HEK293 (cell line): ENCODE results near the gene IL15.
"Not testable (repeated sequence)": the region's sequence is repeated elsewhere in the genome, so short reads cannot be mapped to it uniquely, and the experiment has no call there.

Experiments used
- CTCF ChIA-PET: fragments of 350-600 bp; formaldehyde crosslinking; extraction: SDS; loops from one replicate; lab custom pipeline; 2021; ENCODE audit warnings: antibody characterized with exemption; lab: Yijun Ruan, JAX
- POLR2A ChIA-PET: fragments of 300-600 bp; formaldehyde crosslinking; extraction: SDS; loops from one replicate; lab custom pipeline; 2020; ENCODE audit warnings: antibody characterized with exemption, inconsistent platforms; lab: Yijun Ruan, JAX
- H3K27ac ChIP-seq: fragments of 200-500 bp; sonication (Bioruptor generic); 2 replicates; pipeline ENCODE4 v1.5.1; 2014; ENCODE audit warnings: low read depth, low read length, control low read depth, inconsistent platforms; ENCODE audit errors: extremely low read depth
- H3K36me3 ChIP-seq, 2 experiments: fragments of 200-500 bp in 1 of 2; sonication (Bioruptor generic) in 1 of 2; 1 replicate in 1 of 2; 2 replicates in 1 of 2; pipeline ENCODE4 v1.5.1; 2014 to 2017; ENCODE audit warnings: inconsistent platforms in 2 of 2, low read length in 2 of 2; ENCODE audit not compliant: control insufficient read depth in 2 of 2, insufficient read depth in 1 of 2
- H3K4me1 ChIP-seq: fragments of 200-500 bp; sonication (Bioruptor generic); 2 replicates; pipeline ENCODE4 v1.5.1; 2014; ENCODE audit warnings: mild to moderate bottlenecking, low read length, inconsistent platforms; ENCODE audit not compliant: control insufficient read depth, insufficient read depth
- H3K4me3 ChIP-seq: 2 replicates; pipeline ENCODE4 v1.5.1; 2011; ENCODE audit warnings: low read depth, mild to moderate bottlenecking, control low read depth, low read length, moderate library complexity
- H3K9me3 ChIP-seq: fragments of 200-500 bp; sonication (Bioruptor generic); 2 replicates; pipeline ENCODE4 v1.5.1; 2014; ENCODE audit warnings: low read depth, low read length, inconsistent platforms; ENCODE audit not compliant: control insufficient read depth, insufficient read depth
- HIC1 ChIP-seq: fragments of 450-650 bp; formaldehyde crosslinking; IDR thresholded peaks from 2 replicates; pipeline ENCODE4 v1.5.1; 2016; ENCODE audit warnings: missing biosample characterization, missing genetic modification characterization
- PRDM2 ChIP-seq: fragments of 450-650 bp; formaldehyde crosslinking; IDR thresholded peaks from 2 replicates; pipeline ENCODE4 v1.5.1; 2016; ENCODE audit warnings: missing biosample characterization, missing genetic modification characterization, borderline replicate concordance
- REPIN1 ChIP-seq: fragments of 450-650 bp; formaldehyde crosslinking; IDR thresholded peaks from 2 replicates; pipeline ENCODE4 v1.5.1; 2017; ENCODE audit warnings: missing biosample characterization, missing genetic modification characterization, low read depth
- ZNF114 ChIP-seq: fragments of 450-650 bp; formaldehyde crosslinking; IDR thresholded peaks from 2 replicates; pipeline ENCODE4 v1.5.0; 2017; ENCODE audit warnings: missing biosample characterization, missing genetic modification characterization
- ZNF138 ChIP-seq: fragments of 450-650 bp; formaldehyde crosslinking; IDR thresholded peaks from 2 replicates; pipeline ENCODE4 v1.5.1; 2016; ENCODE audit warnings: missing biosample characterization, missing genetic modification characterization, borderline replicate concordance
- ZNF239 ChIP-seq: fragments of 450-650 bp; formaldehyde crosslinking; IDR thresholded peaks from 2 replicates; pipeline ENCODE4 v1.5.1; 2016; ENCODE audit warnings: missing biosample characterization, missing genetic modification characterization
- ZNF600 ChIP-seq: fragments of 450-650 bp; formaldehyde crosslinking; IDR thresholded peaks from 2 replicates; pipeline ENCODE4 v1.5.1; 2016; ENCODE audit warnings: missing biosample characterization, missing genetic modification characterization
- ZNF623 ChIP-seq: fragments of 450-650 bp; formaldehyde crosslinking; IDR thresholded peaks from 2 replicates; pipeline ENCODE4 v1.5.1; 2016; ENCODE audit warnings: missing biosample characterization, missing genetic modification characterization
- ZNF639 ChIP-seq: fragments of 450-650 bp; formaldehyde crosslinking; IDR thresholded peaks from 2 replicates; pipeline ENCODE4 v1.5.1; 2016; ENCODE audit warnings: missing biosample characterization, missing genetic modification characterization
- ZNF692 ChIP-seq: fragments of 450-650 bp; formaldehyde crosslinking; IDR thresholded peaks from 2 replicates; pipeline ENCODE4 v1.5.1; 2016; ENCODE audit warnings: missing biosample characterization, missing genetic modification characterization
- ZNF747 ChIP-seq: fragments of 450-650 bp; formaldehyde crosslinking; IDR thresholded peaks from 2 replicates; pipeline ENCODE4 v1.5.1; 2016; ENCODE audit warnings: missing biosample characterization, missing genetic modification characterization
- ZSCAN23 ChIP-seq: fragments of 450-650 bp; formaldehyde crosslinking; IDR thresholded peaks from 2 replicates; pipeline ENCODE4 v1.5.1; 2016; ENCODE audit warnings: missing biosample characterization, missing genetic modification characterization
- TF ChIP-seq, protein P1 (sequence below): fragments of 450-650 bp; formaldehyde crosslinking; IDR thresholded peaks from 2 replicates; pipeline ENCODE4 v1.5.1; 2016; ENCODE audit warnings: missing biosample characterization, missing genetic modification characterization
- TF ChIP-seq, protein P2 (sequence below): fragments of 450-650 bp; formaldehyde crosslinking; IDR thresholded peaks from 2 replicates; pipeline ENCODE4 v1.5.1; 2016; ENCODE audit warnings: missing biosample characterization, missing genetic modification characterization, borderline replicate concordance

IL15 gene

DNA sequence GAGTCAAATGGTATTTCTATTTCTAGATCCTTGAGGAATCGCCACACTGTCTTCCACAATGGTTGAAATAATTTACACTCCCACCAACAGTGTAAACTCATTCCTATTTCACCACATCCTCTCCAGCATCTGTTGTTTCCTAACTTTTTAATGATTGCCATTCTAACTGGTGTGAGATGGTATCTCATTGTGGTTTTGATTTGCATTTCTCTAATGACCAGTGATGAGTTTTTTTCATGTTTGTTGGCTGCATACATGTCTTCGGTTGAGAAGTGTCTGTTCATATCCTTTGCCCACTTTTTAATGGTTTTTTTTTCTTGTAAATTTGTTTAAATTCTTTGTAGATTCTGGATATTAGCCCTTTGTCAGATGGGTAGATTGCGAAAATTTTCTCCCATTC lies 115.4 kb downstream of the IL15 start:
- H3K36me3 ChIP-seq, POLR2A ChIA-PET, H3K4me1 ChIP-seq, H3K27ac ChIP-seq, H3K4me3 ChIP-seq, H3K9me3 ChIP-seq: not testable (repeated sequence)
- CTCF ChIA-PET: interaction anchor here (0.6 kb wide), 1 partner anchor 409 kb away, joined by 3 read pairs; no protein-coding TSS in a partner anchor

DNA sequence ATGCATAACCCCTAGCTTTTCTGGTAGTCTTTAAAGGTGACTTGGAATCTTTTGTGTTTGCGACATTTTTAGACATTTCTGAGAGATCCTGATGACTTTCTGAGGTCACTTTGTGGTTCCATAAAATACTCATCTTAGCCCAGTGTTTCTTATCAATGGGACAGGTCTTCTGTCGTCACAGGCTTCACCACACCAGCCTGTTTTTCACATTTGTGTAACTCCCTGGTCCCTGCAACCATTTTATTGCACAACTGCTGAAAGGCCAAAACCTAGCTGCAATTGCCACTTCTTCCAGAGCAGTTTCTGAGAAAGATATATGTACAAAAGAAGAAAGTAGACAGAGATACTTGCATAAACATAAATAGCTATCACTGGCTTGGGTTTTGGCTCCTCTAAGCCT lies 120.9 kb downstream of the IL15 start:
- TF ChIP-seq ZNF639 (no peak), PRDM2 (tag by site-specific recombination) (no peak), ZSCAN23 (no peak), ZNF600 (tag by site-specific recombination) (no peak), ZNF239 (tag by site-specific recombination) (no peak), HIC1 (tag by site-specific recombination) (no peak), ZNF114 (no peak), ZNF747 (tag by site-specific recombination) (no peak), ZNF692 (no peak), ZNF138 (tag by site-specific recombination) (no peak), REPIN1 (tag by site-specific recombination) (no peak), ZNF623 (tag by site-specific recombination) (no peak)
- TF ChIP-seq, protein P1, sequence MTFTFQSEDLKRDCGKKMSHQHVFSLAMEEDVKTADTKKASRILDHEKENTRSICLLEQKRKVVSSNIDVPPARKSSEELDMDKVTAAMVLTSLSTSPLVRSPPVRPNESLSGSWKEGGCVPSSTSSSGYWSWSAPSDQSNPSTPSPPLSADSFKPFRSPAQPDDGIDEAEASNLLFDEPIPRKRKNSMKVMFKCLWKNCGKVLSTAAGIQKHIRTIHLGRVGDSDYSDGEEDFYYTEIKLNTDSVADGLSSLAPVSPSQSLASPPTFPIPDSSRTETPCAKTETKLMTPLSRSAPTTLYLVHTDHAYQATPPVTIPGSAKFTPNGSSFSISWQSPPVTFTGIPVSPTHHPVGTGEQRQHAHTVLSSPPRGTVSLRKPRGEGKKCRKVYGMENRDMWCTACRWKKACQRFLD (tag by site-specific recombination): no peak
- TF ChIP-seq, protein P2, sequence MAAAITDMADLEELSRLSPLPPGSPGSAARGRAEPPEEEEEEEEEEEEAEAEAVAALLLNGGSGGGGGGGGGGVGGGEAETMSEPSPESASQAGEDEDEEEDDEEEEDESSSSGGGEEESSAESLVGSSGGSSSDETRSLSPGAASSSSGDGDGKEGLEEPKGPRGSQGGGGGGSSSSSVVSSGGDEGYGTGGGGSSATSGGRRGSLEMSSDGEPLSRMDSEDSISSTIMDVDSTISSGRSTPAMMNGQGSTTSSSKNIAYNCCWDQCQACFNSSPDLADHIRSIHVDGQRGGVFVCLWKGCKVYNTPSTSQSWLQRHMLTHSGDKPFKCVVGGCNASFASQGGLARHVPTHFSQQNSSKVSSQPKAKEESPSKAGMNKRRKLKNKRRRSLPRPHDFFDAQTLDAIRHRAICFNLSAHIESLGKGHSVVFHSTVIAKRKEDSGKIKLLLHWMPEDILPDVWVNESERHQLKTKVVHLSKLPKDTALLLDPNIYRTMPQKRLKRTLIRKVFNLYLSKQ (tag by site-specific recombination): no peak
- Histone ChIP-seq H3K4me1 (no peaks in the 10 kb centered on the region), H3K9me3 (no peaks in the 10 kb centered on the region), H3K36me3 (no peaks in the 10 kb centered on the region), H3K4me3 (no peak overlapping the region), H3K27ac (no peak overlapping the region)
- POLR2A ChIA-PET: no interaction called here
- CTCF ChIA-PET: no interaction called here
